Aorta (tissue), 5 donors: ENCODE measurements around the gene MTX1. TPM values are rescaled to one million over a fixed set of nuclear protein-coding genes. Genes with fewer than 3 reads are reported as not detected.
"Not testable (repeated sequence)": the region's sequence is repeated elsewhere in the genome, so short reads cannot be mapped to it uniquely, and the experiment has no call there.

Source experiments
- ATAC-seq: fragments of 200-7000 bp; cut with Tn5 transposase; one replicate; pipeline ENCODE4 v1.9.1; 2022; ENCODE audit warnings: moderate library complexity; ENCODE audit not compliant: low FRiP score
- DNase-seq, 2 donors: peaks; one replicate each; pipeline ENCODE4 v3.0.0-alpha.2; 2020
- H3K27ac ChIP-seq, 2 donors: one replicate each; pipeline ENCODE4 v1.5.1; 2013; ENCODE audit warnings: low read length in 2 of 2, mild to moderate bottlenecking in 2 of 2, moderate library complexity in 2 of 2, control low read depth in 1 of 2, inconsistent platforms in 1 of 2, low read depth in 1 of 2
- H3K27me3 ChIP-seq, 2 donors: one replicate each; pipeline ENCODE4 v1.6.1; 2013; ENCODE audit warnings: control low read depth in 1 of 2, low read length in 1 of 2, mild to moderate bottlenecking in 1 of 2, moderate library complexity in 1 of 2; ENCODE audit not compliant: insufficient read depth in 2 of 2, control insufficient read depth in 1 of 2
- H3K36me3 ChIP-seq, 2 donors: one replicate each; pipeline ENCODE4 v1.6.1; 2013; ENCODE audit warnings: control low read depth in 1 of 2, low read length in 1 of 2, mild to moderate bottlenecking in 1 of 2; ENCODE audit not compliant: insufficient read depth in 2 of 2, control insufficient read depth in 1 of 2
- H3K4me1 ChIP-seq, 2 donors: one replicate each; pipeline ENCODE4 v1.6.1; 2013; ENCODE audit warnings: low read length in 2 of 2, control low read depth in 1 of 2, mild to moderate bottlenecking in 1 of 2, moderate library complexity in 1 of 2; ENCODE audit not compliant: insufficient read depth in 2 of 2, control insufficient read depth in 1 of 2
- H3K4me3 ChIP-seq, 2 donors: one replicate each; pipeline ENCODE4 v1.5.1; 2013; ENCODE audit warnings: low read length in 2 of 2, control low read depth in 1 of 2, mild to moderate bottlenecking in 1 of 2
- H3K9me3 ChIP-seq: one replicate; pipeline ENCODE4 v1.6.1; 2013; ENCODE audit warnings: mild to moderate bottlenecking, low read length; ENCODE audit not compliant: control insufficient read depth
- WGBS, 2 donors: extraction: QIAGEN DNeasy Blood & Tissue Kit; methylation state at CpG; one replicate each; pipeline ENCODE4 v1.1.7; 2013; 5-methylcytosine and 5-hydroxymethylcytosine counted together
- intact Hi-C, 2 donors: fragments of 100-400 bp; cut with DNase I; formaldehyde crosslinking; loops; one replicate each; pipeline versions ENCODE4 v1.14.2 to v1.15.0; 2022
- polyA plus RNA-seq, 2 donors: library from polyadenylated mRNA; stranded (reverse); fragments of 200-250 nt; gene quantifications; one replicate each; pipeline ENCODE4 v1.2.3, GENCODE V29; 2013
- total RNA-seq, 2 donors: library from RNA; stranded (reverse); fragmentation: NEBNext Ultra II Directional; extraction: Animal tissue kit (Norgen Biotek cat#: 25700); gene quantifications; one replicate each; pipeline ENCODE4 v1.2.1, GENCODE V29; 2021
- donor health status: healthy with polysubstance abuse.
- donor health status: Bipolar disorder and iron deficiency.
- donor health status: DM: no; HTN: no; CAD: no.
- donor health status: DM: no; HTN: no; CAD: no.
- donor health status: DM: yes; HTN: yes; CAD: no.

MTX1 gene
- total and polyA plus RNA-seq, 4 donors: 20.3 to 52.9 (median 23.8) TPM

- Histone ChIP-seq H3K36me3 (no peaks in the 10 kb centered on the region), H3K27me3 (no peaks in the 10 kb centered on the region), H3K4me1 (no peaks in the 10 kb centered on the region), H3K9me3 (no peaks in the 10 kb centered on the region), H3K27ac (peak within 1 kb of the TSS; percentile 98 to 99), H3K4me3 (peak within 1 kb of the TSS; percentile 34 to 60)
- ATAC-seq (peak; percentile 58), DNase-seq (peak; percentile 81 to 91)
- intact Hi-C loops: loop anchor here (1.0 to 5.0 kb wide), 3 partner anchors 19 to 114 kb away; partner anchors contain the start of gene RUSC1 (in 1 of the 2)
- 0 to 2% methylated on average over 12 to 17 of the region's 17 CpGs for WGBS, 2 donors
Measured at GRCh38 chr1:155207806-155208540, 522 bp upstream of the MTX1 start, which contains the start of gene THBS3. TSS of gene THBS3 (minus strand) at chr1:155207897. CDS start at chr1:155207876, 21 bp downstream.

- no peaks in the 10 kb centered on the region for H3K27me3 ChIP-seq
- H3K36me3 ChIP-seq: no peaks in the 10 kb centered on the region
- 3 to 6% methylated on average over 13 of the region's 13 CpGs for WGBS, 2 donors
- H3K9me3 ChIP-seq: no peaks in the 10 kb centered on the region
- H3K4me3 ChIP-seq: peak overlapping the region; percentile 27 to 60
- intact Hi-C loops: loop anchor here (5.0 kb wide), 2 partner anchors 33 to 113 kb away; partner anchors contain the start of gene RUSC1 (in 1 of the 2)
- ATAC-seq (no peak), DNase-seq (no peak)
- H3K4me1 ChIP-seq: no peaks in the 10 kb centered on the region
- peak overlapping the region; percentile 98 to 99 for H3K27ac ChIP-seq
Measured at GRCh38 chr1:155209312-155209721, 822 bp downstream of the MTX1 start.

- H3K4me1 ChIP-seq: no peaks in the 10 kb centered on the region
- H3K9me3 ChIP-seq: no peaks in the 10 kb centered on the region
- DNase-seq (peak in 1 of 2 donors; percentile 30), ATAC-seq (no peak)
- no peaks in the 10 kb centered on the region for H3K27me3 ChIP-seq
- no peak overlapping the region for H3K4me3 ChIP-seq
- intact Hi-C loops: no loop called here
- WGBS, 2 donors: 79 to 82% methylated on average over 4 of the region's 4 CpGs
- H3K27ac ChIP-seq: peak overlapping the region in 1 of 2 donors; percentile 41
- no peaks in the 10 kb centered on the region for H3K36me3 ChIP-seq
Measured at GRCh38 chr1:155210314-155211104, 2.0 kb downstream of the MTX1 start.

GRCh38 chr1:155211381-155212050 is 3.0 kb downstream of the MTX1 start:
- H3K27ac ChIP-seq: peak overlapping the region in 1 of 2 donors; percentile 61
- intact Hi-C loops, H3K9me3 ChIP-seq, H3K27me3 ChIP-seq, H3K4me1 ChIP-seq, ATAC-seq, H3K4me3 ChIP-seq, H3K36me3 ChIP-seq: not testable (repeated sequence)
- 6 to 10% methylated on average over 11 to 13 of the region's 13 CpGs for WGBS, 2 donors
- peak; percentile 86 to 89 for DNase-seq

- intact Hi-C loops, H3K27me3 ChIP-seq, H3K9me3 ChIP-seq, H3K4me1 ChIP-seq, ATAC-seq, H3K36me3 ChIP-seq, H3K4me3 ChIP-seq: not testable (repeated sequence)
- peak in 1 of 2 donors; percentile 30 for DNase-seq
- WGBS, 2 donors: 45 to 50% methylated on average over 7 of the region's 7 CpGs
- peak overlapping the region in 1 of 2 donors; percentile 50 for H3K27ac ChIP-seq
Measured at GRCh38 chr1:155212051-155212440, 3.6 kb downstream of the MTX1 start.

GRCh38 chr1:155214702-155215101 is 6.2 kb downstream of the MTX1 start:
- intact Hi-C loops: not testable (repeated sequence)

GRCh38 chr1:155218854-155219591 is 10.5 kb downstream of the MTX1 start:
- no peak for DNase-seq

More at GRCh38 chr1:155214702-155215101, 6.2 kb downstream of the MTX1 start:
- not testable (repeated sequence) for H3K27ac ChIP-seq, H3K36me3 ChIP-seq, H3K27me3 ChIP-seq, H3K9me3 ChIP-seq, DNase-seq, H3K4me3 ChIP-seq, H3K4me1 ChIP-seq, ATAC-seq
- 88% methylated on average over 9 of the region's 10 CpGs for WGBS, 2 donors

GRCh38 chr1:155219592-155220031 is 11.1 kb downstream of the MTX1 start:
- H3K4me1 ChIP-seq: peaks cover 0 to 3% of the 10 kb centered on the region in 2 donors
- peak; percentile 53 for ATAC-seq
- no peak overlapping the region for H3K4me3 ChIP-seq
- intact Hi-C loops: no loop called here
- no peak overlapping the region for H3K27ac ChIP-seq
- no peaks in the 10 kb centered on the region for H3K27me3 ChIP-seq
- 0 to 11% methylated on average over 1 of the region's 1 CpG for WGBS, 2 donors
- no peaks in the 10 kb centered on the region for H3K36me3 ChIP-seq
- DNase-seq: no peak
- H3K9me3 ChIP-seq: no peaks in the 10 kb centered on the region

More at GRCh38 chr1:155218854-155219591, 10.5 kb downstream of the MTX1 start:
- no peaks in the 10 kb centered on the region for H3K9me3 ChIP-seq
- H3K27ac ChIP-seq: no peak overlapping the region
- ATAC-seq: peak; percentile 67
- H3K36me3 ChIP-seq: no peaks in the 10 kb centered on the region
- no peaks in the 10 kb centered on the region for H3K27me3 ChIP-seq
- H3K4me1 ChIP-seq: no peaks in the 10 kb centered on the region
- 43 to 51% methylated on average over 7 of the region's 7 CpGs for WGBS, 2 donors
- intact Hi-C loops: no loop called here
- no peak overlapping the region for H3K4me3 ChIP-seq
